Measurements from ENCODE around the gene NUFIP2.

DNA sequence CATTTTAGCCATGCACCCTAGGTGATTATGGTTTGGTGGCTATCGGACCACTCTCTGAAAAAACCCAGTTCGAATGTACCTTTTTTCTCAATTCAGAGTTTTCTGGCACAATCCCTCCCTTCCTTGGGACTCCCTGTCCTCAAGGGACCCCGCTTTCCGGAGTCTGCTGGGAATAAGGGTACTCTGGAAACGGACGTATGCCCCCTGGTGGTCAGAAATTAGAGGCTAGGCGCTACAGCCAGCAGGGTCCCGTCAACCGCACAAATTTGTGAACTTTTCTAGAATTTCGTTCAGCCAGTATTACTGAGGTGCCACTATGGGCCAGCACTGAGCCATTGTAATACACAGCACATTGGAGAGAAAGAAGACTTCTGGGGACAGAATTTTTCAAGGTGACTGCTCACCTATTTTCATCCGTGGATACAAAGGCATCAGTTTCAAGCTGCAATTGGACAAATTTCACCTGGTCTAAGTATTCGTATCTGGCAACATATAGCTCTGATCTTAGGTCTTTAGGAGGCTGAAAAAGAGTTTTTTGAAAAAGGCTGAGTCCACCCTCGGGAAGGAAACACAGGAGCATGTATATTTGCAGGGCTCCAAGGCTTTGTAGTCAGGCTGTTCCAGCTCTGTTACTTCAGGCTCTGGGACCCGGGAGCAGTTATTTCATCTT lies 74.4 kb downstream of the NUFIP2 start:
- TF ChIP-seq, protein P1, sequence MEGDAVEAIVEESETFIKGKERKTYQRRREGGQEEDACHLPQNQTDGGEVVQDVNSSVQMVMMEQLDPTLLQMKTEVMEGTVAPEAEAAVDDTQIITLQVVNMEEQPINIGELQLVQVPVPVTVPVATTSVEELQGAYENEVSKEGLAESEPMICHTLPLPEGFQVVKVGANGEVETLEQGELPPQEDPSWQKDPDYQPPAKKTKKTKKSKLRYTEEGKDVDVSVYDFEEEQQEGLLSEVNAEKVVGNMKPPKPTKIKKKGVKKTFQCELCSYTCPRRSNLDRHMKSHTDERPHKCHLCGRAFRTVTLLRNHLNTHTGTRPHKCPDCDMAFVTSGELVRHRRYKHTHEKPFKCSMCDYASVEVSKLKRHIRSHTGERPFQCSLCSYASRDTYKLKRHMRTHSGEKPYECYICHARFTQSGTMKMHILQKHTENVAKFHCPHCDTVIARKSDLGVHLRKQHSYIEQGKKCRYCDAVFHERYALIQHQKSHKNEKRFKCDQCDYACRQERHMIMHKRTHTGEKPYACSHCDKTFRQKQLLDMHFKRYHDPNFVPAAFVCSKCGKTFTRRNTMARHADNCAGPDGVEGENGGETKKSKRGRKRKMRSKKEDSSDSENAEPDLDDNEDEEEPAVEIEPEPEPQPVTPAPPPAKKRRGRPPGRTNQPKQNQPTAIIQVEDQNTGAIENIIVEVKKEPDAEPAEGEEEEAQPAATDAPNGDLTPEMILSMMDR (IDR thresholded peaks at IDR 0.05), result peak; percentile 94 to 98 (median 94)
- no peak for TF ChIP-seq POLR2A (IDR thresholded peaks at IDR 0.05)

All from testis (tissue), 2 donors.